Measurements from ENCODE around the gene TACR2. TPM values are rescaled to one million over a fixed set of nuclear protein-coding genes. Genes with fewer than 3 reads are reported as not detected.

TACR2 gene
- total and polyA plus RNA-seq, 2 donors (not counting 3 experiments of a cell fraction or from before 2014, with no cell fraction given): 0.19 TPM; not detected in 1

GRCh38 chr10:69384320-69384719 lies 32.4 kb downstream of the TACR2 start:
- Histone ChIP-seq H3K4me1 (ENCODE audit: control insufficient read depth, extremely low read depth, insufficient read depth, low read length) (no peaks in the 10 kb centered on the region), H3K9me1 (replicated peaks; ENCODE audit: control insufficient read depth, extremely low read depth, insufficient read depth, low read length) (no peaks in the 10 kb centered on the region), H3K9ac (replicated peaks; ENCODE audit: extremely low read depth, insufficient read depth, low read length) (no peak overlapping the region), H4K20me1 (replicated peaks; ENCODE audit: control insufficient read depth, extremely low read depth, insufficient read depth, low read length) (no peaks in the 10 kb centered on the region), H3K4me3 (replicated peaks in 1 of 3; ENCODE audit: insufficient read depth in 1 of 3, low read depth in 1 of 3, low read length in 3 of 3) (no peak overlapping the region), H3K4me2 (ENCODE audit: insufficient read depth, low read length) (no peak overlapping the region), H2AFZ (ENCODE audit: low read depth, low read length) (no peak overlapping the region), H3K79me2 (ENCODE audit: control insufficient read depth, insufficient read depth, low read length) (no peaks in the 10 kb centered on the region), H3K9me3 (replicated peaks; ENCODE audit: control insufficient read depth, insufficient read depth, low read length) (no peaks in the 10 kb centered on the region), H3K27me3 (ENCODE audit: control insufficient read depth in 2 of 2, insufficient read depth in 2 of 2, low read length in 2 of 2) (no peaks in the 10 kb centered on the region), H3K36me3 (ENCODE audit: control insufficient read depth in 2 of 2, extremely low read depth in 1 of 2, insufficient read depth in 2 of 2, low read length in 2 of 2) (peaks cover 28 to 30% of the 10 kb centered on the region in 2 experiments), H3K27ac (ENCODE audit: insufficient read depth, low read depth, low read length) (no peak overlapping the region)
- no TSS peak for BruUV-seq (replicated peaks)
- no peak for DNase-seq (ENCODE audit: low read depth, low spot score)
- no peak for TF ChIP-seq GATA2 (IDR thresholded peaks at IDR 0.05; ENCODE audit: insufficient read depth, insufficient read length, low read depth, low read length)
- TF ChIP-seq MAX (IDR thresholded peaks at IDR 0.05; ENCODE audit: insufficient read depth, insufficient read length): no peak
- no peak for TF ChIP-seq MYC (IDR thresholded peaks at IDR 0.05; ENCODE audit: low read depth, low read length)
- no peak for TF ChIP-seq CTCF (IDR thresholded peaks at IDR 0.05; ENCODE audit: extremely low read depth in 1 of 2, insufficient read depth in 1 of 2, low read depth in 1 of 2, low read length in 2 of 2)
- no peak for TF ChIP-seq JUN (IDR thresholded peaks at IDR 0.05; ENCODE audit: borderline replicate concordance, insufficient read depth, insufficient read length, low read depth)
- TF ChIP-seq FOS (IDR thresholded peaks at IDR 0.05; ENCODE audit: borderline replicate concordance, insufficient read depth, low read length): no peak
- TF ChIP-seq EZH2 (IDR thresholded peaks at IDR 0.05; ENCODE audit: borderline replicate concordance, low read depth, low read length, severe bottlenecking): no peak
- TF ChIP-seq POLR2AphosphoS5 (IDR thresholded peaks at IDR 0.05; ENCODE audit: insufficient read depth, low read depth, low read length): no peak
- TF ChIP-seq POLR2A (IDR thresholded peaks at IDR 0.05; ENCODE audit: low read depth, low read length): no peak
- intact Hi-C loops (cut with micrococcal nuclease) (no loop called here), dilution Hi-C loops (cut with MboI; ENCODE audit: extremely low pct_ligation_motif_present, low sequenced_read_pairs) (loop anchor here (25.0 kb wide), 1 partner anchor 147 kb away; no protein-coding TSS in a partner anchor)
- CTCF ChIA-PET: interaction anchor here (2.2 kb wide), 1 partner anchor 8 kb away, joined by 8 read pairs; no protein-coding TSS in a partner anchor
- POLR2A ChIA-PET: no interaction called here
- no peak for FAIRE-seq

All from endothelial cell of umbilical vein (primary cell).